WTC11 (cell line): Measurements from ENCODE around the gene CARD9. TPM values are rescaled to one million over a fixed set of nuclear protein-coding genes. Genes with fewer than 3 reads are reported as not detected.

Experiments
- ATAC-seq: fragments of 200-7000 bp; cut with Tn5 transposase; 2 replicates; pipeline ENCODE4 v1.10.0; 2021; ENCODE audit warnings: mild to moderate bottlenecking, moderate library complexity
- CTCF ChIA-PET: fragments of 300-600 bp; sonication (Branson Sonifier 250); formaldehyde crosslinking; loops from one replicate; lab custom pipeline; 2021; ENCODE audit warnings: antibody characterized with exemption; lab: Charles Lee
- POLR2A ChIA-PET: fragments of 350-600 bp; sonication (Branson Sonifier 250); formaldehyde crosslinking; loops from one replicate; lab custom pipeline; 2021; ENCODE audit warnings: antibody characterized with exemption; lab: Charles Lee
- DNase-seq: peaks from one replicate; pipeline ENCODE4 v3.0.0; 2021; ENCODE audit warnings: low spot score
- H3K27ac Mint-ChIP-seq: 2 replicates; pipeline ENCODE4 v1.8.0; 2021; ENCODE audit warnings: mixed read lengths
- H3K27me3 Mint-ChIP-seq: 2 replicates; pipeline ENCODE4 v1.8.0; 2021; ENCODE audit warnings: low read depth, mild to moderate bottlenecking, moderate library complexity, mixed read lengths
- H3K36me3 Mint-ChIP-seq: 2 replicates; pipeline ENCODE4 v1.8.0; 2021; ENCODE audit warnings: mixed read lengths
- H3K4me1 Mint-ChIP-seq: 2 replicates; pipeline ENCODE4 v1.8.0; 2022; ENCODE audit warnings: mixed read lengths
- H3K4me3 Mint-ChIP-seq: 2 replicates; pipeline ENCODE4 v1.8.0; 2021; ENCODE audit warnings: mild to moderate bottlenecking, moderate library complexity, mixed read lengths
- H3K9me3 Mint-ChIP-seq: 2 replicates; pipeline ENCODE4 v1.8.0; 2021; ENCODE audit warnings: mixed read lengths
- ARID4B ChIP-seq: sonication (generic); formaldehyde crosslinking; IDR thresholded peaks from 2 replicates; pipeline ENCODE4 v1.8.0; 2023; ENCODE audit warnings: missing genetic modification reagents, mild to moderate bottlenecking, borderline replicate concordance
- CBFB ChIP-seq: sonication (generic); formaldehyde crosslinking; IDR thresholded peaks from 2 replicates; pipeline ENCODE4 v1.8.1; 2022; ENCODE audit warnings: mild to moderate bottlenecking, low read depth, missing genetic modification reagents
- FOXP1 ChIP-seq: sonication (generic); formaldehyde crosslinking; IDR thresholded peaks from 2 replicates; pipeline ENCODE4 v1.8.0; 2022; ENCODE audit warnings: missing genetic modification reagents, mild to moderate bottlenecking, moderate library complexity, borderline replicate concordance
- IRF2 ChIP-seq: sonication (generic); formaldehyde crosslinking; IDR thresholded peaks from 2 replicates; pipeline ENCODE4 v1.8.0; 2022; ENCODE audit warnings: low read depth, missing genetic modification reagents, borderline replicate concordance
- TEAD4 ChIP-seq: sonication (generic); formaldehyde crosslinking; IDR thresholded peaks from 2 replicates; pipeline ENCODE4 v1.8.0; 2022; ENCODE audit warnings: mild to moderate bottlenecking, missing genetic modification reagents
- TP53 ChIP-seq: sonication (generic); formaldehyde crosslinking; IDR thresholded peaks from 2 replicates; pipeline ENCODE4 v1.8.1; 2023; ENCODE audit warnings: mild to moderate bottlenecking, missing genetic modification reagents
- ZMAT4 ChIP-seq: fragments of 250-450 bp; sonication (Bioruptor Pico); IDR thresholded peaks from 2 replicates; pipeline ENCODE4 v1.9.0; 2021; ENCODE audit warnings: mild to moderate bottlenecking
- ZNF121 ChIP-seq: sonication (generic); formaldehyde crosslinking; IDR thresholded peaks from 2 replicates; pipeline ENCODE4 v1.8.0; 2023; ENCODE audit warnings: missing genetic modification reagents
- ZNF423 ChIP-seq: fragments of 250-450 bp; sonication (Bioruptor Pico); IDR thresholded peaks from 2 replicates; pipeline ENCODE4 v2.1.2; 2022; ENCODE audit warnings: mild to moderate bottlenecking, moderate library complexity
- ZNF512 ChIP-seq: sonication (generic); formaldehyde crosslinking; IDR thresholded peaks from 2 replicates; pipeline ENCODE4 v1.8.1; 2022; ENCODE audit warnings: missing genetic modification reagents, borderline replicate concordance
- ZNF671 ChIP-seq: fragments of 250-450 bp; sonication (Bioruptor Pico); IDR thresholded peaks from 2 replicates; pipeline ENCODE4 v1.8.0; 2021; ENCODE audit warnings: mild to moderate bottlenecking
- total RNA-seq: library from RNA; stranded (reverse); gene quantifications from 3 replicates; pipeline ENCODE4 v1.2.3, GENCODE V29; 2021

CARD9 gene
- total RNA-seq, 1 experiment from 2014 or later: 0.96 TPM

- Mint-ChIP-seq H3K9me3 (no peaks in the 10 kb centered on the region), H3K27me3 (no peaks in the 10 kb centered on the region), H3K36me3 (no peaks in the 10 kb centered on the region), H3K4me3 (no peak overlapping the region), H3K27ac (no peak overlapping the region), H3K4me1 (no peaks in the 10 kb centered on the region)
- ChIA-PET POLR2A (no interaction called here), CTCF (interaction anchor here (1.1 kb wide), 2 partner anchors 28 to 31 kb away, joined by 3 read pairs; partner anchors contain the start of gene DNLZ)
- no peak for TF ChIP-seq ZMAT4 (CRISPR knock-in tag)
- ATAC-seq (no peak), DNase-seq (no peak)
Measured at GRCh38 chr9:136335296-136336155, 37.9 kb downstream of the CARD9 start.

- Mint-ChIP-seq H3K9me3 (no peaks in the 10 kb centered on the region), H3K36me3 (no peaks in the 10 kb centered on the region)
- POLR2A ChIA-PET: no interaction called here
Measured at GRCh38 chr9:136334541-136334940, 38.9 kb downstream of the CARD9 start.

GRCh38 chr9:136333486-136333885 is 40.0 kb downstream of the CARD9 start:
- DNase-seq (no peak), ATAC-seq (no peak; the same call in 1 of the 2 replicates)
- Mint-ChIP-seq H3K4me3 (no peak overlapping the region), H3K4me1 (peaks cover 4% of the 10 kb centered on the region), H3K36me3 (no peaks in the 10 kb centered on the region), H3K27me3 (no peaks in the 10 kb centered on the region), H3K9me3 (no peaks in the 10 kb centered on the region), H3K27ac (no peak overlapping the region)
- POLR2A ChIA-PET: no interaction called here
- CTCF ChIA-PET: interaction anchor here (1.4 kb wide), 1 partner anchor 30 kb away, joined by 3 read pairs; the partner anchor contains the start of gene DNLZ
- TF ChIP-seq TEAD4 (CRISPR knock-in tag): no peak

More at GRCh38 chr9:136334541-136334940, 38.9 kb downstream of the CARD9 start:
- H3K4me1 Mint-ChIP-seq: no peaks in the 10 kb centered on the region
- CTCF ChIA-PET: no interaction called here
- H3K27me3 Mint-ChIP-seq: no peaks in the 10 kb centered on the region
- no peak overlapping the region for H3K27ac Mint-ChIP-seq
- TF ChIP-seq FOXP1 (CRISPR knock-in tag) (0 out of 2 replicates have a peak, but pooled peaks have one; percentile 17), IRF2 (CRISPR knock-in tag) (no peak)
- DNase-seq (no peak), ATAC-seq (no peak)
- no peak overlapping the region for H3K4me3 Mint-ChIP-seq

GRCh38 chr9:136333045-136333444 is 40.4 kb downstream of the CARD9 start:
- Mint-ChIP-seq H3K27me3 (no peaks in the 10 kb centered on the region), H3K9me3 (no peaks in the 10 kb centered on the region), H3K36me3 (no peaks in the 10 kb centered on the region), H3K4me3 (no peak overlapping the region), H3K27ac (no peak overlapping the region), H3K4me1 (peaks cover 4% of the 10 kb centered on the region)
- DNase-seq (no peak), ATAC-seq (no peak)
- ChIA-PET CTCF (interaction anchor here (1.4 kb wide), 1 partner anchor 30 kb away, joined by 3 read pairs; the partner anchor contains the start of gene DNLZ), POLR2A (no interaction called here)
- TF ChIP-seq ZNF423: 0 out of 2 replicates have a peak, but pooled peaks have one; percentile 15
- TF ChIP-seq ZNF671 (CRISPR knock-in tag): no peak
- TF ChIP-seq, all 79 proteins: peak for 1

GRCh38 chr9:136332482-136332983 is 40.9 kb downstream of the CARD9 start:
- no peak for DNase-seq
- TF ChIP-seq TP53 (no peak), ZNF121 (CRISPR knock-in tag) (0 out of 2 replicates have a peak, but pooled peaks have one; percentile 48)
- no peak for ATAC-seq
- no peak overlapping the region for H3K4me3 Mint-ChIP-seq
- peaks cover 4% of the 10 kb centered on the region for H3K4me1 Mint-ChIP-seq
- no peaks in the 10 kb centered on the region for H3K27me3 Mint-ChIP-seq
- H3K9me3 Mint-ChIP-seq: no peaks in the 10 kb centered on the region
- ChIA-PET POLR2A (interaction anchor here (0.6 kb wide), 1 partner anchor 21 kb away, joined by 3 read pairs; no protein-coding TSS in a partner anchor), CTCF (interaction anchor here (0.7 to 1.4 kb wide), 2 partner anchors 31 to 664 kb away, joined by 3 to 4 read pairs; partner anchors contain the start of genes CLIC3 and DNLZ)
- no peak overlapping the region for H3K27ac Mint-ChIP-seq
- H3K36me3 Mint-ChIP-seq: no peaks in the 10 kb centered on the region

- CTCF ChIA-PET: interaction anchor here (0.6 to 1.0 kb wide), 3 partner anchors 10 to 665 kb away, joined by 3 to 4 read pairs (median 4); partner anchors contain the start of gene CLIC3
- H3K4me1 Mint-ChIP-seq: peaks cover 4% of the 10 kb centered on the region
- no peaks in the 10 kb centered on the region for H3K36me3 Mint-ChIP-seq
- no peak for ATAC-seq
- no peak overlapping the region for H3K4me3 Mint-ChIP-seq
- no peaks in the 10 kb centered on the region for H3K9me3 Mint-ChIP-seq
- no peaks in the 10 kb centered on the region for H3K27me3 Mint-ChIP-seq
- H3K27ac Mint-ChIP-seq: no peak overlapping the region
- POLR2A ChIA-PET: interaction anchor here (0.6 kb wide), 1 partner anchor 22 kb away, joined by 3 read pairs; no protein-coding TSS in a partner anchor
- DNase-seq: no peak
- TF ChIP-seq FOXP1 (CRISPR knock-in tag) (no peak), CBFB (CRISPR knock-in tag) (no peak), ARID4B (no peak), ZNF512 (no peak)
Measured at GRCh38 chr9:136331556-136332481, 41.6 kb downstream of the CARD9 start.
